H1 (cell line): ENCODE measurements around the gene TBC1D4.

Source experiments
- CEBPB ChIP-seq: IDR thresholded peaks from 2 replicates; pipeline ENCODE4 v1.6.1; 2012; ENCODE audit warnings: low read depth, low read length
- CTCF ChIP-seq, 3 experiments: IDR thresholded peaks; 1 replicate in 2 of 3; 2 replicates in 1 of 3; pipeline versions ENCODE4 v1.5.1 to v1.6.1; 2011; ENCODE audit warnings: low read length in 3 of 3, mild to moderate bottlenecking in 3 of 3, inconsistent platforms in 2 of 3, low read depth in 1 of 3, moderate library complexity in 1 of 3; ENCODE audit not compliant: insufficient read depth in 1 of 3; ENCODE audit errors: control extremely low read depth in 1 of 3
- MAFK ChIP-seq: IDR thresholded peaks from 2 replicates; pipeline ENCODE4 v1.6.1; 2012; ENCODE audit warnings: low read depth, mild to moderate bottlenecking, improper control_type of control experiment, low read length
- POLR2A ChIP-seq, 2 experiments: IDR thresholded peaks; 1 replicate in 1 of 2; 2 replicates in 1 of 2; pipeline ENCODE4 v1.6.1; 2011; ENCODE audit warnings: low read depth in 2 of 2, low read length in 2 of 2, mild to moderate bottlenecking in 2 of 2; ENCODE audit errors: control extremely low read depth in 1 of 2
- POLR2AphosphoS5 ChIP-seq: IDR thresholded peaks from 2 replicates; pipeline ENCODE4 v1.6.1; 2011; ENCODE audit warnings: low read depth, low read length
- RNF2 ChIP-seq: fragments of 200-900, 300-1000 bp; sonication (generic); IDR thresholded peaks from 2 replicates; pipeline ENCODE4 v1.7.1; 2016; ENCODE audit warnings: borderline replicate concordance, low read depth, mild to moderate bottlenecking, antibody characterized with exemption, low read length; ENCODE audit not compliant: poor library complexity, severe bottlenecking; ENCODE audit errors: missing control alignments
- TAF7 ChIP-seq: optimal IDR thresholded peaks from 2 replicates; pipeline ENCODE3; 2011; ENCODE audit warnings: low read depth, mild to moderate bottlenecking, inconsistent platforms, low read length, moderate library complexity, borderline replicate concordance
- YY1 ChIP-seq: IDR thresholded peaks from 2 replicates; pipeline ENCODE4 v1.6.1; 2011; ENCODE audit warnings: low read depth, mild to moderate bottlenecking, low read length
- ZNF274 ChIP-seq: IDR thresholded peaks from 2 replicates; pipeline ENCODE4 v1.7.0; 2012; ENCODE audit warnings: low read length, borderline replicate concordance; ENCODE audit errors: extremely low read depth
- TF ChIP-seq, protein P1 (sequence below): IDR thresholded peaks from 2 replicates; pipeline ENCODE4 v1.6.1; 2011; ENCODE audit warnings: low read length, improper control_type of control experiment

- TF ChIP-seq CTCF (IDR thresholded peaks at IDR 0.05; ENCODE audit: control extremely low read depth in 1 of 3, insufficient read depth in 1 of 3, low read depth in 1 of 3, low read length in 3 of 3) (no peak), ZNF274 (no peak), TAF7 (no peak), RNF2 (no peak), POLR2A (IDR thresholded peaks at IDR 0.05; ENCODE audit: control extremely low read depth in 1 of 2, low read depth in 2 of 2, low read length in 2 of 2) (no peak), YY1 (no peak), MAFK (no peak), CEBPB (no peak), POLR2AphosphoS5 (no peak)
- TF ChIP-seq, protein P1, sequence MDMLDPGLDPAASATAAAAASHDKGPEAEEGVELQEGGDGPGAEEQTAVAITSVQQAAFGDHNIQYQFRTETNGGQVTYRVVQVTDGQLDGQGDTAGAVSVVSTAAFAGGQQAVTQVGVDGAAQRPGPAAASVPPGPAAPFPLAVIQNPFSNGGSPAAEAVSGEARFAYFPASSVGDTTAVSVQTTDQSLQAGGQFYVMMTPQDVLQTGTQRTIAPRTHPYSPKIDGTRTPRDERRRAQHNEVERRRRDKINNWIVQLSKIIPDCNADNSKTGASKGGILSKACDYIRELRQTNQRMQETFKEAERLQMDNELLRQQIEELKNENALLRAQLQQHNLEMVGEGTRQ: no peak
Observed at GRCh38 chr13:75467040-75467728, 14.8 kb downstream of the TBC1D4 start.
